ENCODE results near the gene PLD3. TPM values are rescaled to one million over a fixed set of nuclear protein-coding genes. Genes with fewer than 3 reads are reported as not detected.
A peak's percentile ranks its signal among the peaks of the same experiment; 100 is the strongest.

PLD3 gene
- total RNA-seq, 3 donors from 2014 or later: 120 to 158 (median 120) TPM

GRCh38 chr19:40355975-40356680, 7.6 kb downstream of the PLD3 start:
- TF ChIP-seq CTCF (IDR thresholded peaks at IDR 0.05): no peak
- no peak overlapping the region for H3K4me3 ChIP-seq
- intact Hi-C loops (cut with DNase I, micrococcal nuclease): no loop called here
- ATAC-seq (no peak), DNase-seq (no peak)
- no peaks in the 10 kb centered on the region for H3K9me3 ChIP-seq
- no peaks in the 10 kb centered on the region for H3K36me3 ChIP-seq (ENCODE audit: low read depth)
- no peaks in the 10 kb centered on the region for H3K4me1 ChIP-seq (ENCODE audit: low read depth)

GRCh38 chr19:40356681-40357595, 8.4 kb downstream of the PLD3 start:
- no peaks in the 10 kb centered on the region for H3K36me3 ChIP-seq (ENCODE audit: low read depth)
- intact Hi-C loops (cut with DNase I, micrococcal nuclease): no loop called here

GRCh38 chr19:40357640-40358039, 9.1 kb downstream of the PLD3 start:
- no peak for TF ChIP-seq CTCF (IDR thresholded peaks at IDR 0.05)
- DNase-seq (no peak), ATAC-seq (no peak)
- no peak overlapping the region for H3K4me3 ChIP-seq
- H3K9me3 ChIP-seq: no peaks in the 10 kb centered on the region
- intact Hi-C loops (cut with DNase I, micrococcal nuclease): no loop called here
- H3K4me1 ChIP-seq (ENCODE audit: low read depth): no peaks in the 10 kb centered on the region
- no peaks in the 10 kb centered on the region for H3K36me3 ChIP-seq (ENCODE audit: low read depth)

More at GRCh38 chr19:40356681-40357595, 8.4 kb downstream of the PLD3 start:
- no peak for ATAC-seq
- TF ChIP-seq CTCF (IDR thresholded peaks at IDR 0.05): no peak
- H3K4me1 ChIP-seq (ENCODE audit: low read depth): no peaks in the 10 kb centered on the region
- H3K9me3 ChIP-seq: no peaks in the 10 kb centered on the region
- no peak for DNase-seq
- H3K4me3 ChIP-seq: no peak overlapping the region

- intact Hi-C loops (cut with DNase I, micrococcal nuclease): no loop called here
- TF ChIP-seq CTCF (IDR thresholded peaks at IDR 0.05): no peak
- H3K36me3 ChIP-seq (ENCODE audit: low read depth): no peaks in the 10 kb centered on the region
- H3K4me3 ChIP-seq: no peak overlapping the region
- no peaks in the 10 kb centered on the region for H3K4me1 ChIP-seq (ENCODE audit: low read depth)
- H3K9me3 ChIP-seq: no peaks in the 10 kb centered on the region
- peak; percentile 39 for ATAC-seq
- DNase-seq: peak in 1 of 3 donors; percentile 15
Observed at GRCh38 chr19:40358773-40359172, 10.3 kb downstream of the PLD3 start.

- no peaks in the 10 kb centered on the region for H3K4me1 ChIP-seq (ENCODE audit: low read depth)
- ATAC-seq (no peak), DNase-seq (no peak)
- intact Hi-C loops (cut with DNase I, micrococcal nuclease): no loop called here
- no peaks in the 10 kb centered on the region for H3K9me3 ChIP-seq
- no peaks in the 10 kb centered on the region for H3K36me3 ChIP-seq (ENCODE audit: low read depth)
- no peak overlapping the region for H3K4me3 ChIP-seq
- no peak for TF ChIP-seq CTCF (IDR thresholded peaks at IDR 0.05)
Observed at GRCh38 chr19:40360020-40360707, 11.7 kb downstream of the PLD3 start.
